Measurements from ENCODE around the gene DYSF.

DYSF gene

DNA sequence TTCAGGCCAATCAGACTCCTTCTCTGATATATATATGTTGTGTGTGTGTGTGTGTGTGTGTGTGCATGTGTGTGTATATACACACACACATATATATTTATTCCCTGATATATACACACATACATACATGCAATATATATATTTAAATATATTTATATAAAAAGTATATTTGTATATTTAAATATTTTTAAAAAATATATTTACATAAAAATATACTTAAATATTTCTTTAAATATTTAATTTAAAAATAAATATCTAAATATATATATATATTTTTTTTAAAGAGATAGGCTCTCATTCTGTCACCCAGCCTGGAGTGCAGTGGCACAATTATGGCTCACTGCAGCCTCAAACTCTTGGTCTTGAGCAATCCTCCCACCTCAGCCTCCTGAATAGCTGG is 281.3 kb downstream of the DYSF start:
- DNase-seq (ENCODE audit: low read depth) = no peak

DNA sequence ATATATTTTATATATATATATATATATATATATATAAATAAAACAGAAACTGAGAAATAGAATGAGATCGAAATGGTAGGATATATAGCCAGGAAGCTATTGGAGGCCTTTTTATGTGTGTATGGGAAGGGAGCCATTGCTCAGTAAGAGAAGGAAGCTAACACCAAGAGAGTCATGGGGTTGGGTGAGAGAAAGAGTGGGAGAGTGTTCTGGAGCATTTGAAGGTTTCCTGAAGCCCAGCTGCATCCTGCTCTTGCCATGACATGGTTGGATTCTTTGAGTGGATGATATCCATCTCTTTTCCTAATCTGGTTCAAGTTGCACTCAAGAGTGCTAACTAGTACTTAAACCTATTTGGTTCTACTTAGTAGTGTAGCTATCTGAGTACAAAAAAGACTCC is 282.3 kb downstream of the DYSF start:
- no peak for DNase-seq (ENCODE audit: low read depth)

Measured in activated T-cell treated with anti-CD3 and anti-CD28 coated beads for 48 hours (primary cell).